GM11168 (cell line): Measurements from ENCODE around the gene DBNL.
"Not testable (repeated sequence)": the region's sequence is repeated elsewhere in the genome, so short reads cannot be mapped to it uniquely, and the experiment has no call there.

ENCODE experiments used
- in situ Hi-C: fragments of 300-500 bp; cut with MboI; formaldehyde crosslinking; loops from one replicate; pipeline ENCODE4 v1.12.0; 2022; ENCODE audit warnings: low sequenced_read_pairs; ENCODE audit not compliant: unreplicated experiment

Gene DBNL

DNA sequence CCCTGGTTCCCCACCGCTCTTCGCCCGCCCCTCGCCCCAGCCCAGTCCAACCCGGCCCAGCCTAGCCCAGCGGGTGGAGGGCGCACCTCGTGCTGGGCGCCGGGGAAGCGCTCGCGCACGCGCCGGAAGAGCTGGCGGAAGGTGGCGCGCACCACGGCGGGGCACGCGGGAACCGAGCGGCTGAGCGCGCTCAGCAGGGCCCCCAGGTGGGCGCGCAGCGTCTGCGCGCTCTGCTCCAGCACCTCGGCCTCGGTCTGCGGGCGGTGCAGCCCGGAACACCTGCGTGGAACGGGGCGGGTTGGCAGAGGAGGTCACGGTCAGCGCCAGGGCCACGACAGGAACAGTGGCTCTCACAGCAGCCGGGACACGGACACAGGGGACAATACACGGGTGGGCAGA, 4.0 kb upstream of the DBNL start:
- in situ Hi-C loops, result not testable (repeated sequence)

DNA sequence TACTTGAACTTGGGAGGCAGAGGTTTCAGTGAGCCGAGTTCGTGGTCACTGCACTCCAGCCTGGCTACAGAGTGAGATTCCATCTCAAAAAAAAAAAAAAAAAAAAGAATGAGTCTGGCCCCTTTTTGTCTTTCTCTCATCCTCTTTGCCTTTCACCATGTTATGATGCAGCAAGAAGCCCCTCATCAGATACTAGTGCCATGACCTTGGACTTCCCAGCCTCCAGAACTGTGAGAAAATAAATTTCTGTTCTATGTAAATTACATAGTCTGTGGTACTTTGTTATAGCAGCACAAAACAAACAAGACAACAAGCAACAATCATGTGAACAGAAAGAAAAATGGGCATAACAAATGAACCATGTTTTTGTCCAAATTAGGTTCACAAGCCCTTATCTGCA, 2.3 kb upstream of the DBNL start:
- in situ Hi-C loops, result no loop called here

DNA sequence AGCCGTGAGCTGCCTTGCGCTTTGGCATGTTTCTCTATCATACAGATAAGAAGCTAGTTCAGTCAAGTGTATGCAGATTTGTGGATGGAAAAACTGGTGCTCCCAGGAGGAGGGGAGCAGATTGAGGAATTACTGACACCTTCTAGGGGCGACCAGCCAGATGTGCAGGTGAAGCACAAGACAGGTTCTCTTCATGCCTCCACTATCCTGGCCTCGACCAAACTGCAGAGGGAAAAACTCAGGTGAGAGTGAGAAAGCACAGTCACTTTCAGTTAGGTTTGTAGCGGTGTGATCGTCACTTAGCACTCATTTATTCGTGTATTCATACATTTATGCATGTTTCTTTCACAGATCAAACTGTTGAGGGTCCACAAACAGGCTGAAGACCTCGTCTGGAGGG, 600 bp upstream of the DBNL start:
- in situ Hi-C loops, result no loop called here

DNA sequence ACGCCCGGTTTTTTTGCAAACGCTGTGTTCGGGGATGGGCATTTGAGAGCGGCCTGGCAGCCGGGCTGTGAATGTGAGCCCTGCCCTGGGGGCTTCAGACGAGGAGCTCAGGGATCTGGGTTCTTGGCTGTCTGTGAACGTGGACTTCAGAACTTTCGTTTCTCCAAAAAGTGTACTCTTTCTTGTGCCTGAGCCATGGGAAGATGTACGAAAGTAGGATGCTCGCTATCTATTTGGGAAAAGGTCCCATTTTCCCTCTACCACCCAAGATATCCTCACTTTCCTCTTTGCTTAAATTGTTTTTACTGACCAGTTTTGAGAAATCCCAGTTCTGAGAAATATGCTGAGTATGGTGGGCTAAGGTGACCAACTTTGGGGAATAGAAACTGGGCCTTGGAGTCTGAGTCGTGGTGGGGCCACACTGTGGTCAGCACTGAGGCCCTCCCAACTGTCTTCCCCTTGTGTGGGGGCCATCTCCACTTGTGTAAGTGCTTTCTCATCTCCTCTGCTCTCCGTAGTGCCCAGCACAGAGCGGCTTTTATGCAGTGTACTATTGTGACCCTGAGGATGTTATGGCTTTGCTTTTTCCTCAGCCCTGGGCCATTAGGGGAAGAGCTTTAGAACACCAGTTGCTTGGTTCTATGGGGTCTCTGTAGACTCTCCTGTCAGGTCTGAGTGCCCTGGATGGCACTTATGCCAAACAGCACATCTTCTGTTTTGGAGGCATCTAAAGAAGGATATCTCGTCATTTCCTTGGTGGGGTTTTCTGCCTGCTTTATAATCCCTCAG, 918 bp downstream of the DBNL start:
- in situ Hi-C loops, result no loop called here

DNA sequence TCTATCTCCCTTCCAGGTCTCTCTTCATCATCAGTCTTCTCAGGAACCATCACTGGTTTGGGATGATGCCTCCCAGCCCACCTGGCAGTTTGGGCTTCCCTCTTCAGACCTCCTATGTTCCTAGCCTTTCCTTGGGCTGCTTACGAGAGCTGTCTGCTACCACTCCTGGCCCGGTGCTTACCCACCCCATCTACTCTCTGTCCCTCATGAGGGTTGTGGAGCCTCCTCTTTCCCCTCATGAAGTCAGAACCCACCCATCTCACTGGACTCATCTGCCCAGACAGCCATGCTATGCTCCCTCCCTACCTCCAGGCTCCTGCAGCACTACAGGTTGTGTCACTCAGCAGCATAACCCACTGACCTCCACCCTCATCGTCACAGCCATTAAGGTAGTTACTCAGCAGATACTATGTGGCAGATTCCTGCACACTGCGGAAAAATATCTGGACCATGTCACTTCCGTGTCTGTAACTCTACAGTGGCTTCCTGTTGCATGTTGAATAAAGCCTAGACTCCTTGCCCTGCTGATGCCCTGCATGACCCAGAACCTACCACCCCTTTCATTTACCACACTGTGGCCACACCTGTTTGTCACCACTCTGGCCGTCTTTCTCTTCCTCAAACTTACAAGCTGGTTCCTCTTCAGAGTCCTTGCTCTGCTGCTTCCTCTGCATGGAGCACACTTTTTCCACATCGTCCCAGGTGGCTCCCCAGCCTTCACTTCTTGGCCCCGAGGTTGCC, 2.0 kb downstream of the DBNL start:
- in situ Hi-C loops, result no loop called here

DNA sequence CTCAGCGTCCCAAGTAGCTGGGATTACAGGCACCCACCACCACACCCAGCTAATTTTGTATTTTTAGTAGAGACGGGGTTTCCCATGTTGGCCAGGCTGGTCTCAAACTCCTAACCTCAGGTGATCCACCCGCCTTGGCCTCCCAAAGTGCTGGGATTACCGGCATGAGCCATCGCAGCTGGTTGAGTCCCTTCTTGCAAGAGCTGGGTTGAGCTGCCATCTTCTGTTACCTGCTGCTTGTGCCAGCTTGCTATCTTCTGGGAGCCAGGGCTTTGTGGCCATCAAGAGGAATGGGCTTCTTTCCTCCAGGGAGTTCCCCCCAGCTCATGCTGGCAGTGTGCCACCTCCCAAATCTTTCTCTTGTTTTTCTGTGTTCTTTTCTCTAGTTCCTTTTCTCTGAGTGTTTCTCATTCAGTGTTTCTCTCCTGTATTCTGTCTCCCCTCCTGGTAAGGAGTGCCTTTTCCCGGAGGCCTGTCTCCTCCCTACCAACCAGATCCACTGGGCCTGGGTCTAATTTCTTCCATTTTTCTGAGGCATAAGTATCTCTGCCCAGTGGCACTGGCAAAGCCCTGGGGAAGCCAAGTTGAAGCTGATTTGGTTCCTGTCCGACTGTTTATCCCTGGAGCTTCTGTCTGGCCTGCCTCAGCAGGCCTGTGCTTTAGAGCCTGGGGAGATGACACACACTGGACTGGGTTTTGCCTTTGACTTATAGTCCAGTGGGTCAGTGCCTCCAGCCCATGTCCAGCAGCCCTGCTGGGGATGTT, 3.7 kb downstream of the DBNL start:
- in situ Hi-C loops, result no loop called here

DNA sequence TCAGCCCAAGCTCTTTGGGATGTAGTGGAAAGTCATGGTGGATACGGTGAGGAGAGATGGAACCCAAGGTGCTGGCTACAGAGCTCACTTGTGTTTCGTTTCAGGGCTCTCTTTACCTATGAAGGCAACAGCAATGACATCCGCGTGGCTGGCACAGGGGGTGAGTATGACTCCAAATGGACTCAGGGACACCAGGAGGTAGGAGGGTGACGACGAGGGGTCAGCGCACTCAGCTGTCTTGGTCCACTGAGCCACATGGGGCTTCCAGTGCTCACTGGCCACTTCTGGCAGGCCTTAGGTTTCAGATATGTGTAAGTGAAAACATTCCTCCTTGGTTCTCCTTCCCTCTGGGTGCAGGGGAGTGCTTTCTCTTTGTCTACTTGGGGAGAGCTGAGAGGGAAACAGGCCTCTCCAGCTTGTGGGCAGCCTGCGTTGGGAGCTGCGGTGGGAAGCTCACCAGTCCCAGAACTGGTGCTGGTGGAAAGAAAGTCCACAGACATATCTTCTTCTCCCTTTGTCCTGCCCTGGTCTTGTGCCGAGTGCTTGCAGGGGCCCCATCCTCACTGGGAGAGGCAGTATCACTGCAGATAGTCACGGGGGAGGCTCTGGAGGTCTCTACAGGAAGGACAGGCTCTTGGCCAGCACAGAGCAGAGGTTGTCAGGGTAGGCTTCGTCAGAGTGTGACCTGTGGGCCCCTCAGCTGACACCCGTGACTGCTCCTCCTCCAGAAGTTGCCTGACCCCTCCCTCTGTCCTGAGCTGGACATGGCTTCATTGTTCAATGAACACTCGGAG, 5.8 kb downstream of the DBNL start:
- in situ Hi-C loops, result no loop called here

DNA sequence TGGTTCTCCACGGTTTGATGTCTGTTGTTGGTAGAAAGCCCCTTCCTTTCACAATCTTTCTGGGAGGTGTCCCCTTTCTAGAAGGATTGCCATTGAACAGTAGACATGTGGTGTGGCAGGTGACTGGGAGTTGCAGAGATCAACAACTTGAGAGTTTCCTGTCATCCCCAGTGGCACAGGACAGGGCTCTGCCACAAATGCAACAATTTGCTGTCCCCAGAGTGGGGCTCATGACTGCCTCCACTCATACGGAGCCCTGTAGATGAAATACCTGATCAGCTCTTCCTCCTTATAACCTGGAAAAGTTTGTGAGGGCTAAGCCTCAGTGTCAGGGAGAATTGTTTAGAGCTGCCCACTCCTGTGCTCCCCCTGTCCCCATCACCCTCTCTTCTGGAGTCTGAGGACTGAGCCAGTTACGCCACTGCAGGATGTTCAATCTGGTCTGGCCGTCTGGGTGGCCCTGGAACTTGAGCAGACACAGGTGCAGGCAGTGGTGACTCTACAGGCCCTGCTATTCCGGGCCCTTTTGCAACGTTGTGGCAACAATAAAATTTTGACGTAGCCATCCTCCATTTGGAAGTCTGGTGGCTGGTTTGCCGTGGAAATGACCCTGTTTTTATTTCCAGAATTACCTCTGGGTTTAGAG, 6.5 kb downstream of the DBNL start:
- in situ Hi-C loops, result no loop called here

DNA sequence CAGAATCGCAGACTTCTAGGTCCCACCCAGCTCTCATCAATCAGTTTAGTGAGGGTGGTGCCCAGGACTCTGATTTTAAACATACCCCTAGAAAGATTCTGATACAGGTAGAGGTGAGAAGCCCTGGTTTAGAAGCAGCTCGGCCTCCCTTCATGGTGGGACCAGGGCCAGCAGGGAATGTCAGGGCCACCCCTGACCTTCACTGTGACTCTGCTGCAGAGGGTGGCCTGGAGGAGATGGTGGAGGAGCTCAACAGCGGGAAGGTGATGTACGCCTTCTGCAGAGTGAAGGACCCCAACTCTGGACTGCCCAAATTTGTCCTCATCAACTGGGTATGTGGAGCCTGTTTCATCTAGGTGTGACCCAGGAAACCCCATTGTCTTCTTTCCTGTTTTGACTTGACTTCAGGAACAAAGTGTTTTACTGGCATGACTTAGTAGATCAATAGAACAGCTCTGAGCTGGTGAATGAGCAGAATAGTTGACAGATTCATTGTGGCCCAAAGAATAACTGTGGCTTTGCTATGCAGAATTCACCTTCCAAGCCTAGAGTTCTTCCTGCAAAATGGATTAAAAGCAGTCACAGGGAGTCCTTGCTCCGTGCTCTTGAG, 7.2 kb downstream of the DBNL start:
- in situ Hi-C loops, result no loop called here

DNA sequence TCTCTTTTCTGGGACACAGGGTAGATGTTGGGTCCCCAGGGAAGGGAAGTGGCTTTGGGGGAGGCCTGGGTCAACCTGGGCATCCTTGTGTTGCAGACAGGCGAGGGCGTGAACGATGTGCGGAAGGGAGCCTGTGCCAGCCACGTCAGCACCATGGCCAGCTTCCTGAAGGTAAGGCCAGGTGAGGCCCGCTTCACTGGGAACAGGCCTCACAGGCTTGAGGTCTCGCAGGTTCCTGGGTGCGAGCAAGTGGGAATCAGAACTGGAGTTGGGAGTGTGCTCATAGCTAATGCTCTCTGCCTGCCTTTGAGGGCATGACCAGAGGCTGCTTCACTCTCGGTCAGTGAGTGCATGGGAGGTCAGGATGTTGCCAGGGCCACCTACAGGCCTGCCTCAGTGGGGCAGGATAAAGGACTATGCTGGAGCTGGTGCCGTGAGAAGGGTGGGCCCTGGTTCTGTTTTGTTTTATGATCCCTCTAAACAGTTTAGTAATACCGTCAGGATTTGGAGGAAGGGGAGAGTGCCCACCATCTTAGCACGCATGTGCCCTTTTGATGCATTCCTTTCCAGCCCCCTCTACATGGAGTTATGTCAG, 8.4 kb downstream of the DBNL start:
- in situ Hi-C loops, result no loop called here

DNA sequence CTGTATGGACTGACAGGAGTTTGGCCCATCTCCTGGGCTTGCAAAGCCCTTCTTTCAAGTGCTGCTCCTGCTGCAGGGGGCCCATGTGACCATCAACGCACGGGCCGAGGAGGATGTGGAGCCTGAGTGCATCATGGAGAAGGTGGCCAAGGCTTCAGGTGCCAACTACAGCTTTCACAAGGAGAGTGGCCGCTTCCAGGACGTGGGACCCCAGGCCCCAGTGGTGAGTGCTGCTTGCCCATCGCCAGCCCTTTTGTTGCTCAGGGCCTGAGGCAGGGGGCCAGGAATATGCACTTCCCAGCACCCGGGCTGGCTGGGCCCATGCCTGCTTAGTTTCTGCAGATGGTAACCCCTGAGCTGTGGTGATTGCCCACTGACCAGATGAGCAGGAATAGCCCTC, 12.2 kb downstream of the DBNL start:
- in situ Hi-C loops, result no loop called here

DNA sequence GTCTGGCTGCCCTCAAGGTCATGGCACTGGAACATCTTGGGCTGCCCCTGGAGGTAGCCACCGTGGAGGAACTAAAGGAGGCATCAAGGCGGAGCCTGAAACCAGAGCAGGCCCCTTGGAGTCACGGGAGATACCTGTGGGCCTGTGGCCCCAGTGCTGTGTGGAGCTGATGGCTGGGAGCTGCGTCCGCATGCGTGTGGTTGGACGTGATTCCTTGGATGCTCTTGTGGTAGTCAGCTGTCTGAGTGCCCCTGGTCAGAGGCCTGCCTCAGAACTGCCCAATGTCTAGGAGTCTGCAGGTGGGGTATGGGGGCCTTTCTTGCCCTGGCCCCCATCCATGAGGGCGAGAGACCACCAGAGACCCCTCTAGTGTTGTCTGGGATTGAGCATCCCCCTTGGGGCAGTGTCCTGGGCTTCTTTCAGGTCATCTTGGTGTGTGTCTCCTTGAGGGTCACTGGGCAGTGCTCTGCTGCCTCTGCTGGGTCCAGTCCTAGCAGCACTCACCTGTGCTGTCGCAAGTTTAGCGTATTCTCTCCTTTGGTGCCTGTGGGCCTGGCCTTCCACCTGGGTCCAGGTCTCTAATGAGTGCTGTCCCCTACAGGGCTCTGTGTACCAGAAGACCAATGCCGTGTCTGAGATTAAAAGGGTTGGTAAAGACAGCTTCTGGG, 12.8 kb downstream of the DBNL start:
- in situ Hi-C loops, result no loop called here

DNA sequence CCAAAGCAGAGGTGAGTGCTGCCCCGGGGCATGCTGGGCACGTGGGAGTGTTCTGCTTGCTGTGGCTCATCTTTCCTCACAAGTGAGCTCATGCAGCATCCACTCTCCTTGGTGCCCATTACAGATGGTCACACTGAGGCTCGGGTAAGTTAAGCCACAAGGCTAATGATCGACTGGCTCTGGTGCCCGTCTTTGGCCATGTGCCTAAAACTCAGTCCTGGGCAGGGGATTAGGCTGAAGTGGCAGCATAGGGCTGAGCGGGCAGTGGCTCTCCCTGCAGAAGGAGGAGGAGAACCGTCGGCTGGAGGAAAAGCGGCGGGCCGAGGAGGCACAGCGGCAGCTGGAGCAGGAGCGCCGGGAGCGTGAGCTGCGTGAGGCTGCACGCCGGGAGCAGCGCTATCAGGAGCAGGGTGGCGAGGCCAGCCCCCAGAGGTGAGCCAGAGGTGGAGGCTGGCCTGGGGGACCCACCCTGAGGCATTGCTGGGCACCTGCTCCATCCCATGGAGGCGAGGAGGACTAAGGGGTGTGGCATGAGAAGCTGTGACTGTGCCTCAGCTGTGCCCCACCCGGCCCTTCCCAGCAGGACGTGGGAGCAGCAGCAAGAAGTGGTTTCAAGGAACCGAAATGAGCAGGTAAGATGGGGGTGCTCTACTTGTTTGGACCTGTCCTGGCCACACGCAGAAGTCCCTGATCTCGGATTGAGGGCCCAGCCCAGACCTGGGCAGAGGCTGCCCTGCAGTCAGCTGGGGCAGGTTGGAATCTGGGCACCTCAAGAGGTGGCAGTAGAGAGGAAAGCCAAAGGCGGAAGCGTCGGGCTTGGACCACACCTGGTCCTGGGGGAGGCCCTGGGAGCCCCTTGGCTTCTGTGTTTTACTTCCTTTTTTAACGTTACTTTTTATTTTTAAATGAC, 13.6 kb downstream of the DBNL start:
- in situ Hi-C loops, result no loop called here

DNA sequence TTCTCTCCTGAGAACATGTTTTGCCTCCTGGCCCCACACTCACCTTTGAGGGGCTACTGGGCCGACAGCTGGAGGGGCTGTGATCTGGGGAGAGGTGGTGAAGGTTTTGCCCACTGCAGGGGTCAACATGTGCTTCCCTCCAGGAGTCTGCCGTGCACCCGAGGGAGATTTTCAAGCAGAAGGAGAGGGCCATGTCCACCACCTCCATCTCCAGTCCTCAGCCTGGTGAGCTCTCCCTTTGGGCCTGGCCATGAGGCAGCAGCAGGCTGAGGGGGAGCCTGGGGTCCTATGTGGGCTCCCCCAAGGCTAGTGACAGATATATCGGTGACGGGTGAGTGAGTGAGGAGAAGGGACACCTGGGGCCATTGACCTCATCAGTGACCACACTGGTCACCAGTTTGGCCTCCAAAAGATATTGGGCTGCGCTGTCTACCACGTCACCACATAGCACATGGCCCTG, 14.3 kb downstream of the DBNL start:
- in situ Hi-C loops, result no loop called here

DNA sequence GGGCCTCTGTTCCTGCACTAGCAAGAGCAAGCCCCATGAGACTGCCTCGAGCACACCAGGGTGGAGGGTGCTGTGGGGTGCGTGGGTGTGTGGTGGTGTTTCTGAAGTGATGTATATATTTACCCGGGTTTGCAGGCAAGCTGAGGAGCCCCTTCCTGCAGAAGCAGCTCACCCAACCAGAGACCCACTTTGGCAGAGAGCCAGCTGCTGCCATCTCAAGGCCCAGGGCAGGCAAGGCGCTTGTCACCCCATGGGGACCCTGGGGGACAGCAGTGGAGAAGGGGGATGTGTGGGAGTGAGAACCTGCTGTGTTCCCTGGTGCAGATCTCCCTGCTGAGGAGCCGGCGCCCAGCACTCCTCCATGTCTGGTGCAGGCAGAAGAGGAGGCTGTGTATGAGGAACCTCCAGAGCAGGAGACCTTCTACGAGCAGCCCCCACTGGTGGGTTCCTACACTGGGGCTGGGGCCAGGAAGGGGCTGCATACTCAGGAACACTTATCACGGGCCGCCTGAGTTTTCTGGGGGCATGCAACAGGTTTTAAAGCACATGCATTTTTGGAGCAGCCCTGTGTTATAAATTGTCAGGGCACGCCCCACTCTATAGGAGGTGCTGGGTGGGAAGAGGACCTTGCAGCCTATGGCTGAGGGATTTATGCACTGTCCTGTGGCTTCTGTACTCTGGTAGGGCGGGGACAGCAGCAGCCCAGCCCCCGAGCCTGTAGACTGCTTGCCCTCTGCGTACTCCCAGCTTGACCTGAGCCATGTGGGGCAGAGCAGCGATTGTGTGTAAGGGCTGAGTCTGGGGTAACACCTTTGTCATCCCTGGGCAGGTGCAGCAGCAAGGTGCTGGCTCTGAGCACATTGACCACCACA, 15.0 kb downstream of the DBNL start:
- in situ Hi-C loops, result no loop called here

DNA sequence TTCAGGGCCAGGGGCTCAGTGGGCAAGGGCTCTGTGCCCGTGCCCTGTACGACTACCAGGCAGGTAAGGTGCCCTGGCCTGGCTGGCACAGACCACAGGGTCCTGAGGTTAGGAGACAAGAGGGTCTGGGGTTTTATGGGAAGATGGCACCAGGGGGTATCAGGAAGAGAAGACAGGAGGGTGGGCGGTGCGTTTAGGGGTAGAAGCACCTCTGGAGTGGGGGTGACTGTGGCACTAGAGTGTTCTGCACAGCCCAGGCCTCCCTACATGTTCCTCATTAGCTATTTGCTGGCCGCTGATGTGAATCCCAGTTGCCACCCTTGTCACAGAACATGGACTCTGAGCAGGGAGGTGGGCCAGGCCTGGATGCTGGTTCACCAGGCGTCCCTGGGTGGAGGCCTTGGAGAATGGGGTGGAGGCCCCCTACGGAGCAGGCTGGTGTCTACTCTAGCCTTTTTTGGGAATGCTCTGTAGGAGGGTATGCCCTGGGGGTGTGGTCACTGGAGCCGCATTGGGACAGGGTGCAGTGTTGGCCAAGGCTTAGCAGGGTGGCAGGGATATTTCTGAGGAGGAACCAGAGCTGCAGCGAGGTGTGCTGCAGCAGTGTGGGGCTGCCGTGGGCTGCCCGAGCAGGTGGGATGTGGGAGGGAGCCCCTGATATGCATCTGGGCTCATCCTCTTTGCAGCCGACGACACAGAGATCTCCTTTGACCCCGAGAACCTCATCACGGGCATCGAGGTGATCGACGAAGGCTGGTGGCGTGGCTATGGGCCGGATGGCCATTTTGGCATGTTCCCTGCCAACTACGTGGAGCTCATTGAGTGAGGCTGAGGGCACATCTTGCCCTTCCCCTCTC, 15.8 kb downstream of the DBNL start:
- in situ Hi-C loops, result no loop called here
